NCI-H510A treated with DMSO at 0.1 percent for 48 hours (cell line): ENCODE results near the gene LMTK3.
A peak's percentile ranks its signal among the peaks of the same experiment; 100 is the strongest.
"Not testable (repeated sequence)": the region's sequence is repeated elsewhere in the genome, so short reads cannot be mapped to it uniquely, and the experiment has no call there.

Experiments
- DNase-seq: peaks from one replicate; lab custom pipeline; 2025; lab: John Stamatoyannopoulos, UW

Gene LMTK3

DNA sequence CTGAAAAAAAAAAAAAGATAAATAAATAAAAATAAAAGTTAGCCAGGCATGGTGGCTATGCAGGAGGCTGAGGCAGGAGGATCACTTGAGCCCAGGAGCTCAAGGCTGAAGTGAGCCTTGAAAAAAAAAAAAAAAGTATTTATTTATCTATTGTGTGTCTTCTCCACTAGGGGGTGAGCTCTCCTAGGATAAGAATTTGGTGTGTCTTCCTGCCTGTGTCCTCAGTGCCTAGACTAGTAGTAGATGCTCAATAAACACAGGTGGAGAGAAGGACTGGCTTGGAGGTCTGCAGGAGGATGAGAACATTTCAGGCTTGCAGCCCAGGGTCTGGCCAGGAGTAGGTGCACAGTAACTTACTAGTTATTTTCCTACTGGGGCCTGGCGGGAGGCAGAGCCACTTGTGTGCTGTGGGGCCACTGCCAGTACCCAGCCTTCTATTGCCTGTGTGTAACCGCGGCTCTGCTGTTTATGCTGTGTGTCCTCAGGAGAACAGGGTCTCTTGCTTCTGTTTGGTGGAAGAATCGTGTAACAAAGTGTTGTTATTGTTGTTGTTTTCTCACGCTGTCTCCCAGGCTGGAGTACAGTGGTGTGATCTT lies 5.4 kb downstream of the LMTK3 start:
- DNase-seq: peak; percentile 14

DNA sequence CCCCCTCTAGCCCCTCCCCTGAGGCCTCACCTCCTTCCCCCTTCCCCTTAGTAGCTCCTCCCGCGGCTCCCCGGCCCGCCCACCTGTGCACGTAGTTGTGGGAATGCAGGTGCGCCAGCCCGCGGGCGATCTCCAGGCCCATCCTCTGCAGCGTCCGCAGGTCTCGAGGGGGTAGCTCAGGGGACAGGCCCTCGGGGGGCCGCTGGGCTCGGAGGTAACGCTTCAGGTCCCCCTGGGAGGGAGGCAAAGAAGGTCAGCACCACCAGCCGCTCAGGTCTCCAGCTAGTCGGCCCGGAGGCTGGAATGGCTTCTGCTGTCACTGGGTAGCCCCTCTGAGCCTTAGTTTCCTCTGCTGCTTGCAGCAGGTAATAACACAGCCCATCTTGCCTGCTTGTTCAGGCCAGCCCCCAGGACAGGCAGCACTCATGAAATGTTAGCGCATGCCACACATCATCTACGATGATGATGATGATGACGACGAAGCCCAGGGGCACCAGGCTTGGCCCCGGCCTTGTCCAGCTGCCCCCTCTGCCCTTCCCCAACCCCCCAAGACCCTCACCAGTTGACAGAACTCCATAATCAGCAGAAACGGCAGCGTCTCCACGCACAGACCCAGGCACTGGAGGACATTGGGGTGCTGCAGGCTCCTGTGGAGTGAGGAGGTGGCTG lies 9.2 kb downstream of the LMTK3 start:
- DNase-seq: peak; percentile 27

GRCh38 chr19:48501494-48502349 lies 9.9 kb downstream of the LMTK3 start:
- DNase-seq: no peak

GRCh38 chr19:48500830-48501493 lies 10.7 kb downstream of the LMTK3 start:
- DNase-seq: no peak

- no peak for DNase-seq
These were observed 12.1 kb downstream of the LMTK3 start for GRCh38 chr19:48499316-48500090.

DNA sequence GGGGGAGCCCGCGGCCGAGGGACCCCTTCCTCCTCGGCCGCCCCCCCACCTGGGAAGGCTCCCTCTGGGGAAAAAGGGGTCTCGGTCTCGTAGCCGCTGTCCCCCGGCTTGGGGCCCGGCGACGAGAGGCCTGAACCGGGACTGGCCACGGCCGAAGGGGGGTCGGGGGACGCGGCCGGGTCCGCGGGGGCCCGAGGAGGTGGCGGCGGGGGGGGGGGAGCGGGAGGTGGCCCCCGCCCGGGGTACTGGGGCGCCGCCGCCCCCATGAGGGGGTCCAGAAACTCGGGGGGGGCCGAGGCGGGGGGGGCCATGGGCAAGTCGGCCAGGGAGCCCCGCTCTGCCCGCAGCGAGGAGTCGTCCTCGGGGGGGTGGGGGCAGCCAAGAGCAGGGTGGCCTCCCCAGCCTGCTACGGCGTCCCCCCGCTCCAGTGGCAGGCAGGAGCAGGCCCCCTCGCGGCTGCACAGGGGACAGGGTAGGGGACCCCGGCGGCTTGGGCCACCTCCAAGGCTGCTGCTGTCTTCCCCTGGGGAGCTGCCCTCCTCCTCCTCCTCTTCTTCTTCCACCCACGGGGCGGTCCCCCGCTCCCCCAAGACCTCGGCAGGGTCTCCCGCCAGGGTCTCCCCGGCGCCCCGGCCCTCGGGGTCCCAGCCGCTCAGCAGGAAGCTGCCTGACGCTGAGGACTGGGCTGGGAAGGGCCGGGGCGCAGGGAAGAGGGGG lies 12.9 kb downstream of the LMTK3 start:
- DNase-seq: no peak

- no peak for DNase-seq
These were observed 13.7 kb downstream of the LMTK3 start for GRCh38 chr19:48497728-48498594.

DNA sequence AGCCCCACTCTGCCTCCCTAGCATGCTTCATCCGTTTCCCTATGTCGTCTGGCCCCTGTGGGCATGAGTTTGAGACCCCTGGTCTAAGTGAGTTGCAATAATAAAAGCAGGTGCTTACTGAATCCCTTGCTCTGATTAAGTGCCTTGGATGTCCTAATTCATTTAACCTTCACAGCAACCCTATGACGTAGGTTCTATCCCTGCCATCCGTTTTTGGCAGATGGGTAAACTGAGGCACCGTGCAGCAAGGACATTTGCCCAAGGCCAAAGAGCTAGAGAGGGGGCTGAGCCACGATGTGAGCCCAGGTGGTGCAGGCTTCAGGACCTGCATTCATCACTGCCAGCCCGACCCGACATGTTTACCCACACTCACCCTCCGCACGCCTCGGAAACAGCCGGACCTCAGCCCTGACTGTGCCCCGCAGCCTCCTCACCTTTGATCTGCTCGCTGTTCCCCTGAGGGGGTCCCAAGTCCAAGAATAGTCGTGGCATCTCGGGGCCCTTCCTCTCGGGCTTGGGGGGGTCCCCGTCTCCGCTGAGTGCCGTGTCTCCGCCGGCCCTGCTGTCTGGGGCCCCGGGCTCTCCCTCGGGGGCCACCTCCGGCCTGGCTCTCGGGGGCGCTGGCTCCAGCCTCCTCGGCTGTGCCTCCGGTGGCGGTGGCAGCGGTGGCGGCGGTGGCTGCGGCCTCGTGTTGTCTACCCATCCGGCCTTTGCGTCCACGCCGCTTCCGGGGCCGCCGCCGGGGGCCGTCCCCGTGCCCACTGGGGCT lies 14.5 kb downstream of the LMTK3 start:
- DNase-seq: no peak

DNA sequence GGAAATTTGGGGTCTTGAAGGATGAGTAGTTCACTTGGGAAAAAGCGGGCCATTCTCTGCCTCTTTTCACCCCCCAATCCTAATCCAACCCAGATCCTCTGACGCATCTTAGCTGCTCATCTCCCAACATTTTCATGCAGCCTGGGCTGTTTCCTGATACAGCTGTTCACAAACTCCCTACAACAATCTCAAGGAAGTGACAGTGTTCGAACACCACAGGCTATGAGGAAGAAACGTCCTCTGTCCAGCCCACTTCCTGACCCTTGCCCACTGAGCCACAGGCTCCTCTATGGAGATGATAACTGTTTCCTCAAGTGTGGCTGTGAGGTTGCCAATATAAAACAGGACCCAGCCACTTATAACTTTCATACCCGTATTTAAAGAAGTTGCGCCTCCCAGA lies 16.2 kb downstream of the LMTK3 start:
- no peak for DNase-seq

DNA sequence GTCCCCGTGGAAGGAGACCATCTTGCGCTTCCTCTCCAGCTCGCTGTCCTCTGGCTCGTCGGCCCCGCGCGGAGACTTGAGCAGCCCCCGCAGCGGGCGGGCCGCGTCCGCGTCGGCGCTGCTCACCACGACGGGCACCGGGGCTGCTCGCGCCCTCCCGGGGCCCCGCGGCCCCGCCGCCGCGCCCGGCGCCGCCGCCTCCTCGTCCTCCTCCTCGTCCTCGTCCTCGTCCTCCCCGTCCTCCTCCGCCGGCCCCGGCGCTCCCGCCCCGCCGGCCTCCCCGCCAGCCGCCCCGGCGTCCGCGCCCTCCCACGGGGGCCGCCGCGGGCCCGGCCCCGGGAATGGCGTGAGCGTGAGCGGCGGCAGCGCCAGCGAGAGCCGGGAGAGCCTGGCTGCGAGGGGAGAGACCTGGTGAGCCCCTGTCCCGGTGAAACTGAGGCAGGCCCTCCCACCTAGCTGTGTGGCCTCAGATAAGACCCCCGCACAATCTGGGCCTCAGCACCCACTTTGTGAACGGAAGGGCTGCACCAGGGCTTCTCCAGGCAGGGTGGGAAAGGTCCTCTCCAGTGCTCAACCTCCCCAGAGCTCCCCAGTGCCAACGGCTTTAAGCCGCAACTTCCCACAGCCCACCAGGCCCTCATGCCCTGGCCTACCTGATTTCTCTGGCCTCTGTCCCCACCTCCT lies 17.8 kb downstream of the LMTK3 start:
- DNase-seq: no peak

DNA sequence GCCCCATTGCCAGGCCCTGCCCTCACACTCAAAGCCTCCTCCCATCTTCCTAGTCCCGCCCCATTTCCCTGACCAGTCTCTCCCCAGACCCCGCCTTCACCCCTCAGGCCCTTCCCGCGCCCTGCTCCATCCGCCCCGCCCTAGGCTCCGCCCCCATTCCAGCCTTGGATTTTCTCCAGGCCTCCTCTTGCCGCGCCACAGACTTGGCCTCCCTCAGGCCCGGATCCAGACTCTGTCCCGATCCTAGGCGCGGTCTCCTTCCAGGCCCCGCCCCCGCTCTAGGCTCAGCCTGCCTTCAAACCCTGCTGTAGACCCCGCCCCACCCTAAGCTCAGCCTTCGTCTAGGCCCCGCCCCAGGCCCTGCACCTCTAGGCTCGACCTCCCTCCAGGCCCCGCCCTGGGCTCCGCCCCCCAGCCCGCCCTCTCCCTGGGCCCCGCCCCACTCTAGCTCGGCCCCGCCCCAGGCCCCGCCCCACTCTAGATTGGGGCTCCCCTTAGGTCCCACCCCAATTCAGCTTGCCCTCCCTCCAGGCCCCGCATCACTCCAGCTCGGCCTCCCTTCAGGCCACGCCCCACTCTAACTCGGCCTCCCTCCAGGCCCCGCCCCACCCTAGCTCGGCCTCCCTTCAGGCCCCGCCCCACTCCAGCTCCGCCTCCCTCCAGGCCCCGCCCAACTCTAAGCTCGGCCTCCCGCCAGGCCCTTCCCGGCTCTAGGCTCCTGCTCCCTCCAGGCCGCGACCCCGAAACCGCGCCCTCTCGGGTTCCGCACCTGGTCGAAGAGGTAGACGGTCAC lies 18.5 kb downstream of the LMTK3 start:
- no peak for DNase-seq

DNA sequence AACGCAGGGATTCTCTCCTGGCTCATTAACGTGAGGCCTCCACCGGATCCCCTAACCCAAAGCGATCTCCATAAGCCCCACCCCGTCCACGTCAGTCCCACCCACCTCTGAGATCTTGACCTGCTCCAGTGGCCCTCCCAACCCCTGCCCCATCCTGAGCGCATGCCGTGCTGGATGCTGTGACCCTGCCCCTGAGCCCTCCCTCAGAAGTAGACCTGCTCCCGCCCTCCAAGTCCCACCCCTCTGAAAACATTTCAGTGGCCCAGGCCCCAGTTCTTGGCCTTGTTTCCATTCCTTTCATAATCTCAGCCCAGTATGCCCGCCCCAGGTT lies 19.9 kb downstream of the LMTK3 start:
- no peak for DNase-seq

DNA sequence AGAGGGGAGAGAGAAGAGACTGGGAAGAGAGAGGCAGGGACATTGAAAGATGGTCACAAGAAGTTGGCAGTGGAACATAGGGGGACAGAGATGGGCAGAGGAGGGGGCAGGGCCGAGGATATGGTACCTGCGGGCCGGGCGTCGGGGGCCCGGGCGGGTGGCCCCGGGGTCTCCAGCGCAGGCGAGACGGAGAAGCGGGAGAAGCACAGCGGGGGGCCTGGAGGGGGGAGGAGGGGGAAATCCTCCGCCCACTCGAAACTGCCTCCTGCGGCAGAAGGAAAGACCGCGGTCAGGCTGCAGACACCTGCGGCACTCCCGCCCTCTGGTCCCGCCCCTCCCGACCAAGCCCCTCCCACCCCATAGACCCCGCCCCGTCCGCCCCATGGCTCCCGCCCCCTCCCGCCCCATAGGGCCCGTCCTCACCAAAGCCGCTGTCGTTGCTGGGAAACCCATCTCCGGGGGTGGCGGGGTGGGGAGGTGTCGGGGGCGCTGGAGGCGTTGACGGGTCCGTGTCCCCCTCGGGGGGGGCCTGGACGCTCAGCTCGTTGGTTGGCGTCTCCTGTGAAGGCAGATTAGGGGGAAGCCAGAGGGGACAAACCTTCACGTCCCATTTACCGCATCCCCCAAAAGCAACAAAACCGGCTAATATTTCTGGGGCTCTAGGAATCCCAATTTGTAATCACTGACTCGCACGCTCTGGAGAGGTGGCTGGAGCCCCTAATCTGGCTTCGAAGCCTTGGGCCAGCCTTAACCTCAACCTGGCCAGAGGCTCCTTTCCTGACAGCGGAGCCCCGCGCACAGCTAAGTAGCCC lies 20.4 kb downstream of the LMTK3 start:
- DNase-seq: peak; percentile 19

DNA sequence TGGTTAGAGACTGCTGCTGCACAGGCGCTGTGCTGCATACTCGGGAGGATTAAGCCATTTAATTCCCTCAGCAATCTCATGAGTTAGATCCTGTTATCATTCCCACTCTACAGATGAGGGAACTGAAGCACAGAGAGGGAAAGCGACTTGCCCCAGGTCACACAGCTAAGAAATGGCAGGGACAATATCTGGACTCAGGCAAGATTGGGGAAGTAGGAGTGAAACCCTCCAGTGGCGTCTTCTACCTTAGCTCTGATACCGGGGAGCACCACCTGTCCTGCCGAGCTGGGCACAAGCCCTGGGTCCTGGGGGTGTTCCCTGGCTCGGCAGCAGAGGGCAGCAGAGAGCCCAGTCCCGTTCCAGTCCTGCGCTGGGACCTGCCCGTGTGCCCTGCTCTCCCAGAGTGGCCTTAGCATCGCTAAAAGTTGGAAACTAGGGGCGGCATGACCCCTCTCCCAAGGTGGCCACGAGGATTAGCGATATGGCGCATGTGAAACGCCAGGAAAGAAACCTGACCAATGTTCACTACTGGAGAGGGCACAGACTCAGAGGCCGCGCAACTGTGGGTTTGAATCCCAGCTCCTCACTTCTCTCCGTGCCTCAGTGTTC lies 21.9 kb downstream of the LMTK3 start:
- DNase-seq: peak; percentile 73

DNA sequence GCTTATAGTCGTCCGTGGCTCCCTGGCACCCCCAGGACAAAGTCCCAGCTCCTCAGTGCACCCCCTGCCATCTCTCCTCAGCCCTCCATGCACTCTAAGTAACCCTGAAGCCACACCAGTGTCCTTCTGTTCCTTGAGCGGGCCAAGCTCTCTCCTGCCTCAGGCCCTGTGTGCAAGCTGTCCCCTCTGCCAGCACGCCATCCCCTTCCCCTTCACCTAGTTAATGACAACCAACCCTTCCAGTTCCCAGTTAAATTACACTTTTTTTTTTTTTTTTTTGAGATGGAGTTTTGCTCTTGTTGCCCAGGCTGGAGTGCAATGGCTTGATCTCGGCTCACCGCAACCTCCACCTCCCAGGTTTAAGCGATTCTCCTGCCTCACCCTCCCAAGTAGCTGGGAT lies 23.2 kb downstream of the LMTK3 start:
- DNase-seq: not testable (repeated sequence)

DNA sequence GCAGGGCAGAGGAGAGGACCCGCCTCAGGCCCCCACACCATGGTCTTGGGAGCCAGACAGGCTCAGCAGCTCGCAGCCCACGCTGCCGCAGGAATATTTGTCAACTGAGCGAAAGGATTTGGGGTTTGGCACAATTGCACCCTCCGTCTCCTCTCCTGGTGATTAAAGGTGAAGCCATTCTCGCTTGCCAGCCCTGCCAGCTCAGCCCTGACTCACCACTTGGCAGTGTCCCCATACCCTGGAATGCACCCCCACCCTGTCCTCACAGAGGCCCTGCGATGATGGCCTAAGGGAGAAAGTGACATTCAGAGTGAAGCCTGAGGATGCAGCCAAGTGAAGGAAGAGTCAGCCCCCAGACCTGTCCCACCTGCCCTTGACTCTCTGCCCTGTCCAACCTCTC lies 23.7 kb downstream of the LMTK3 start:
- no peak for DNase-seq

- DNase-seq: no peak
These were observed 24.1 kb downstream of the LMTK3 start for GRCh38 chr19:48487544-48487943.
